SK-N-SH treated with all-trans-retinoic acid at 6 μM for 48 hours (cell line): Measurements from ENCODE around the gene SPESP1.

Source experiments
- BACH2 ChIP-seq: fragments of 250-450 bp; sonication (Bioruptor Pico); IDR thresholded peaks from 2 replicates; pipeline ENCODE4 v1.9.0; 2021; ENCODE audit warnings: mild to moderate bottlenecking, borderline replicate concordance
- CREB5 ChIP-seq: fragments of 250-450 bp; sonication (Bioruptor Pico); IDR thresholded peaks from 2 replicates; pipeline ENCODE4 v1.5.1; 2020; ENCODE audit warnings: low read depth, mild to moderate bottlenecking, moderate library complexity
- GLIS3 ChIP-seq: fragments of 250-450 bp; sonication (Bioruptor Pico); IDR thresholded peaks from 2 replicates; pipeline ENCODE4 v1.5.0; 2020; ENCODE audit warnings: mild to moderate bottlenecking, moderate library complexity
- PATZ1 ChIP-seq: fragments of 250-450 bp; sonication (Bioruptor Pico); IDR thresholded peaks from 2 replicates; pipeline ENCODE4 v1.8.0; 2020; ENCODE audit warnings: mild to moderate bottlenecking, moderate library complexity, borderline replicate concordance
- PPARA ChIP-seq: fragments of 250-450 bp; sonication (Bioruptor Pico); IDR thresholded peaks from 2 replicates; pipeline ENCODE4 v1.5.0; 2020; ENCODE audit warnings: mild to moderate bottlenecking, borderline replicate concordance
- TCF4 ChIP-seq: fragments of 250-450 bp; sonication (Bioruptor Pico); IDR thresholded peaks from 2 replicates; pipeline ENCODE4 v1.8.0; 2021; ENCODE audit warnings: mild to moderate bottlenecking, moderate library complexity, borderline replicate concordance
- TOX ChIP-seq: fragments of 250-450 bp; sonication (Bioruptor Pico); IDR thresholded peaks from 2 replicates; pipeline ENCODE4 v1.8.0; 2021; ENCODE audit warnings: mild to moderate bottlenecking, moderate library complexity, borderline replicate concordance
- ZFP30 ChIP-seq: fragments of 450-650 bp; formaldehyde crosslinking; IDR thresholded peaks from 2 replicates; pipeline ENCODE4 v1.5.0; 2022; ENCODE audit warnings: mild to moderate bottlenecking, moderate library complexity
- TF ChIP-seq, protein P1 (sequence below): fragments of 250-450 bp; sonication (Bioruptor Pico); IDR thresholded peaks from 2 replicates; pipeline ENCODE4 v1.8.0; 2021; ENCODE audit warnings: low read depth, mild to moderate bottlenecking, moderate library complexity, borderline replicate concordance

DNA sequence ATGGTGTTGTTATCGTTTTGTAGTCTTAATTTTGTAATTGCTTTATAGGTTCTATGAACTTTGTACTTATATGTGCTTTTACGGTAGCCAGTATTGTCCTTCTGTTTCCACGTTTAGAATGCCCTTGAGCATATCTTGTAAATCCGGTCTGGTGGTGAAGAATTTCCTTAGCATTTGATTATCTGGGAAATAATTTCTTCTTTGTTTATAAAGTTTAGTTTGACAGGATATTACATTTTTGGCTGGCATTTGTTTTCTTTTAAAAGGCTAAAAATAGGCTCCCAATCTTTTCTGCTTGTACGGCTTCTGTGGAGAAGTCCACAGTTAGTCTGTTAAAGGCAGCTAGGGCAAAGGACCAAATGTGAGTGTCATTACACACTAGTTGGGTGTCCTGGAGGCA is 36.7 kb downstream of the SPESP1 start:
- no peak for TF ChIP-seq GLIS3 (CRISPR knock-in tag)
- no peak for TF ChIP-seq CREB5 (CRISPR knock-in tag)
- no peak for TF ChIP-seq TOX (CRISPR knock-in tag)
- no peak for TF ChIP-seq PATZ1 (CRISPR knock-in tag)
- no peak for TF ChIP-seq ZFP30 (CRISPR knock-in tag)
- TF ChIP-seq PPARA (CRISPR knock-in tag) = no peak
- TF ChIP-seq, protein P1, sequence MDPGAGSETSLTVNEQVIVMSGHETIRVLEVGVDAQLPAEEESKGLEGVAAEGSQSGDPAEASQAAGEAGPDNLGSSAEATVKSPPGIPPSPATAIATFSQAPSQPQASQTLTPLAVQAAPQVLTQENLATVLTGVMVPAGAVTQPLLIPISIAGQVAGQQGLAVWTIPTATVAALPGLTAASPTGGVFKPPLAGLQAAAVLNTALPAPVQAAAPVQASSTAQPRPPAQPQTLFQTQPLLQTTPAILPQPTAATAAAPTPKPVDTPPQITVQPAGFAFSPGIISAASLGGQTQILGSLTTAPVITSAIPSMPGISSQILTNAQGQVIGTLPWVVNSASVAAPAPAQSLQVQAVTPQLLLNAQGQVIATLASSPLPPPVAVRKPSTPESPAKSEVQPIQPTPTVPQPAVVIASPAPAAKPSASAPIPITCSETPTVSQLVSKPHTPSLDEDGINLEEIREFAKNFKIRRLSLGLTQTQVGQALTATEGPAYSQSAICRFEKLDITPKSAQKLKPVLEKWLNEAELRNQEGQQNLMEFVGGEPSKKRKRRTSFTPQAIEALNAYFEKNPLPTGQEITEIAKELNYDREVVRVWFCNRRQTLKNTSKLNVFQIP (CRISPR knock-in tag) = no peak
- no peak for TF ChIP-seq TCF4 (CRISPR knock-in tag)
- no peak for TF ChIP-seq BACH2 (CRISPR knock-in tag)
